Transverse colon (tissue), 4 donors: ENCODE results near the gene GABBR2.

ENCODE experiments used
- POLR2AphosphoS5 ChIP-seq, 3 donors: sonication (generic); formaldehyde crosslinking; IDR thresholded peaks; one replicate each; pipeline ENCODE4 v1.6.1; 2016; ENCODE audit warnings: antibody characterized with exemption in 3 of 3
- TF ChIP-seq, protein P1 (sequence below), 5 experiments: fragments of 200-600 bp in 3 of 5; fragments of 450-650 bp in 2 of 5; sonication (generic) in 3 of 5; IDR thresholded peaks; 1 replicate in 2 of 5; 2 replicates in 3 of 5; pipeline ENCODE4 v1.5.1; 2016 to 2017; ENCODE audit warnings: antibody characterized with exemption in 5 of 5, inconsistent platforms in 3 of 5, mild to moderate bottlenecking in 2 of 5, moderate library complexity in 1 of 5

DNA sequence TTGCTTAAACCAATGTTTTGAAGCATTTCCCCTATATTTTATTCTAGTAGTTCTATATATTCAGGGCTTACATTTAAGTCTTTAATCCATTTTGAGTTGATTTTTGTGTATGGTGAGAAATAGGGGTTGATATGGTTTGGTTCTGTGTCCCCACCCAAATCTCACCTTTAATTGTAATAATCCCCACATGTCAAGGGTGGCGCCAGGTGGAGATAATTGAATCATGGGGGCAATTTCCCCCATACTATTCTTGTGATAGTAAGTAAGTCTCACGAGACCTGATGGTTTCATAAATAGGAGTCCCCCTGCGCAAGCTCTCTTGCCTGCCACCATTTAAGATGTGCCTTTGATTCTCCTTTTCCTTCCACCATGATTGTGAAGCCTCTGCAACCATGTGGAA, 361.1 kb downstream of the GABBR2 start:
- TF ChIP-seq, protein P1, sequence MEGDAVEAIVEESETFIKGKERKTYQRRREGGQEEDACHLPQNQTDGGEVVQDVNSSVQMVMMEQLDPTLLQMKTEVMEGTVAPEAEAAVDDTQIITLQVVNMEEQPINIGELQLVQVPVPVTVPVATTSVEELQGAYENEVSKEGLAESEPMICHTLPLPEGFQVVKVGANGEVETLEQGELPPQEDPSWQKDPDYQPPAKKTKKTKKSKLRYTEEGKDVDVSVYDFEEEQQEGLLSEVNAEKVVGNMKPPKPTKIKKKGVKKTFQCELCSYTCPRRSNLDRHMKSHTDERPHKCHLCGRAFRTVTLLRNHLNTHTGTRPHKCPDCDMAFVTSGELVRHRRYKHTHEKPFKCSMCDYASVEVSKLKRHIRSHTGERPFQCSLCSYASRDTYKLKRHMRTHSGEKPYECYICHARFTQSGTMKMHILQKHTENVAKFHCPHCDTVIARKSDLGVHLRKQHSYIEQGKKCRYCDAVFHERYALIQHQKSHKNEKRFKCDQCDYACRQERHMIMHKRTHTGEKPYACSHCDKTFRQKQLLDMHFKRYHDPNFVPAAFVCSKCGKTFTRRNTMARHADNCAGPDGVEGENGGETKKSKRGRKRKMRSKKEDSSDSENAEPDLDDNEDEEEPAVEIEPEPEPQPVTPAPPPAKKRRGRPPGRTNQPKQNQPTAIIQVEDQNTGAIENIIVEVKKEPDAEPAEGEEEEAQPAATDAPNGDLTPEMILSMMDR (IDR thresholded peaks at IDR 0.05): no peak
- TF ChIP-seq POLR2AphosphoS5 (IDR thresholded peaks at IDR 0.05): no peak
